ENCODE data around the gene CARMIL1.
A peak's percentile ranks its signal among the peaks of the same experiment; 100 is the strongest.

The CARMIL1 gene

DNA sequence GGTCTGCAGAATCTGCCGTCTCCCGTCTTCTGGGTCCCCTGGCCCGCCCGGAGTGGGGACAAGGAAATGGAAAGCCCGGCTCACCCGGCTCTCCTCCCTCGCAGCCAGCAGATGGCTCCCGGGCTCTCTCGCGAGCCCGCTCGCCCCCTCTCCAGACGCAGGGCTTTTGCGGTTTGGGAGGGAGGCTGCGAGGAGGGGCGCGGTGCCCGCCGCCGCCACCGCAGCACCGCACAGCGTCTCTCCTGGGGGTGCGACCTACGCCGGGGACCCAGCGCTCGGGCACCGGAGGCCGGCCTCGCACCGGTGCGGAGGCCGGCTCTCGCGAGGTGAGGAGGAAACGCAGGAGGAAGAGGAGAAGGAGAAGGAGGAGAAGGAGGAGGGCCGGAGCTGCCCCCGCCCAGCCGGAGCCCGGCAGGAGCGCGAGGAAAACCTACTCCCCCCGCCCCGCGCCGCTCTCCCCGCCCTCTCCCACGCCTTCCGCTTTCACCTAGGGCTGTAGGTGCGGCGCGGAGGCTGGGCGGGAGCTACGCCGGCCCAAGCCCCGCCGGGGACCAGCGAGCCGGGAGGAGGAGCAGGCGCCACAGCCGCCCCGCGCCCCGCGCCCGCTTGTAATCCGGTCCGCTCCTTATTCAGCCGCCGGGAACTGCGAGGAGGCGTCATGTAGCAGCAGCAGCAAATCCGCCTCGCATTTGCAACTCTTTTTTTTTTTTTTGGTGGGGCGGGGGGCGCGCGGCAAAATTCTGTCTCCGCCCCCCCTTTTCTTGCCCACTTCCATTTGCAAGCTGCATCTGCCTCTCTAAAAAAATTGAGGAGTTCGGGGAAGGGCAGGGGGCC, at the start of gene CARMIL1:
Gene CARMIL1 (plus strand): TSS at position 461 of the 834 bp plus-strand sequence. CDS start 422 bp downstream, outside the sequence.
- DNase-seq, result peak; percentile 50

- no peak for DNase-seq
Measured at GRCh38 chr6:25229671-25230321, 49.4 kb upstream of the CARMIL1 start.

DNA sequence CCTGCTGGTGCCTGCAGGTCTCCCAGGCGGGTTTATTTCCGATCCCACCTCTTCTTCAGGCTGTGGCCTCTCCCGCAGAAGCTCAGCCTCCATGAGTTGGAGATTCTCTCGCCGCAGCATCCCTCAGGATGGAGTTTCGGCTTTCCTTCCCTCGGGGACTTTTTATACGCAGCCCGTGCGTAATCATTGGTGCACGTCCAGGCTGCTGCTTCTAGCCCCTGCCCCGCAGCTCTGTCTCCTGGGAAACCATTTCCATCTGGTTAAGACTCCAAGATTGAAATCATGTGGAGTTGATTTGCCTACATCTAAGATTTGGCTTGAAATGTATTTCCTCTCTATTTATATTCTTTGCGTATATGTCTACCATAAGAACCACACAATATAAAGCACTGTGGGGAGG, 46.7 kb upstream of the CARMIL1 start:
- no peak for DNase-seq

GRCh38 chr6:25233226-25233625, 45.9 kb upstream of the CARMIL1 start:
- DNase-seq, result no peak

GRCh38 chr6:25237579-25237978, 41.6 kb upstream of the CARMIL1 start:
- no peak for DNase-seq

DNA sequence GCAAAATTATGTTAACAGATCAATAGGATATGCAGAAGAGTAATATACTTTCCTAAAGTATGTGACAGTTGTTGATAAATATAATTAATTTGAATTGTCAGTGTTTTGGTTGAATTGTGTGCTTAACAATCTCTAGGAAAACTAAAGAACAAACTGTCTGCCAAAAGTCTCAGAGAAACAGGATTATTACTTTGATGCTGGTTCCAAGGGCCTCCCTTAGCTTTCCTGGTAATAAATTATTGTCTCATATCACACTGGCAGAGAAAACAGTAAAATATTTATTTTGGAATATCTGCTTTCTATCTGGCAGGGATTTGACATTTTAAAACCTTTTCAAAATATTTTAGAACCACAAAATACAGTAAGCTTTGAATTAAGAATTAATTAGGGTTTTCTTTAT, 40.1 kb upstream of the CARMIL1 start:
- DNase-seq, result no peak

DNA sequence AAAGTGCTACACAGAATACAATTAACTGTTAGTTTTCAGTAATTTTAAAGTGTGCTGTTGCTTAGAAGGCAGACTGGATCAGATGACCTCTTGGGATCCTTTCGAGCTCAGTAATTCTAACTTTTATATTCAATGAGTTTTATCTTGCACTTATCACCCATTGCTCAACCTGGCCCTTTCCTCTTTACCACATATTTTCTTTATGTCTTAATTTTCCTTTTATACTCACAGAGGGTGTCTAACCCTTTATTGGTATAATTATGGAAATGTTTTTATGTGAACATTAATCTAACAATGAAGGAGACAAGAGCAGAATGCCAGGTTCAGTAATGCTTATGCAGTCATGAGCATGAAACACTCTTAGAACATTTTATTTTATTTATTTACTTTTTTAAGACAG, 39.7 kb upstream of the CARMIL1 start:
- no peak for DNase-seq

DNA sequence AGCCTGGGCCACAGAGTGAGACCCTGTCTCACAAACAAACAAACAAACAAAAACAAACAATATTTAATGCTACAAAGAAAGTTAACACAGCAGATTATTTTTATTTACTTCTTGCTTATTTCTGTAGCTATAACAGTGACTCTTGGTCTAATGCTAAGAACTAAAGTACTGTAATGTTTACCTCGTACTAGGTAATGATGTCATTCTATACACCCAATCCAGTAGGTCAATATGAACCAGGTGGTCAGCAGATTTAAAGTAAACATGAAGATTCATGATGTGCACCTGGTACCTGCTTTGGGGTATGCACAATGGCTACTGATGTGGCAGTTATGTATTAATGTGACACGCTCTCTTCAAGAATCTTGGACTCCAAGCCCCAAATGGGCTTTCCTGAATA, 36.6 kb upstream of the CARMIL1 start:
- no peak for DNase-seq

DNA sequence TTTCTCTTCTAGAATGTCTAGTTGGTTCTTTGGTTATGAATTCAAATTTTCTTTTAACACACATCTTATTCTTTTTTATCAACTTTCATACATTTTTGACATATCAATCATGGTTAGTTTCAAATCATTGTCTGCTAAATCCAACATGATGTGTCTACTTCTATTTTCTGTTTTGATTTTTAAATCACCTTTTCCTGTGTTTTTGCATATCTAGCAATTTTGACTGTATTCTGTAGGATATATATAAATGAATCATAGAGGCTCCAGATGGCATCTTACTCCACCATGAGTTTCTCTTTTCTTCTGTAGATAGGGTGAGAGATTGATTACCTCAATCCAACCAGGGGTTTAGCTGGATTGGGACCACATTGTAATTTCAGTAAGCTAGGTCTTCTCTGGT, 34.3 kb upstream of the CARMIL1 start:
- DNase-seq, result no peak

DNA sequence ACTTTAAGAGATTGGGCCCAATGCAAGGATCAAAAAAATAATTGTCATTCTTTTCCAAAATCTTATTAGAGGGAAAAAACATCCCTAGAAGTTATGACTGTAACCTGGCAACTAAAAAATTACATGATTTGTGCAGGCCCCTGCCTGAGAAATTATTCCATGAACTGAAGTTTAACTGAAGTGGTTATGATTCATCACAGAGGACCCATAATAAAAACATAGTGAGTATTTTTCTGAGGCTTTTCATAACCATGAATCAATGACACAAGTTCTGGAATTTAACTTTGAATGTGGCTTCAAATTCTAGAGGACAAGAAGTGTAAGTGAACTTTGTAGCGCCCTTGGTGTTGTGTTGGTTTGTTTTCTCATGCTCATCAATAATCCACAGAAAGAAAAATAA, 31.1 kb upstream of the CARMIL1 start:
- no peak for DNase-seq

GRCh38 chr6:25249133-25249532, 30.0 kb upstream of the CARMIL1 start:
- DNase-seq, result no peak

GRCh38 chr6:25250878-25251277, 28.3 kb upstream of the CARMIL1 start:
- DNase-seq, result no peak

- no peak for DNase-seq
Measured at GRCh38 chr6:25251426-25251825, 27.7 kb upstream of the CARMIL1 start.

- no peak for DNase-seq
Measured at GRCh38 chr6:25253351-25253750, 25.8 kb upstream of the CARMIL1 start.

- DNase-seq, result no peak
Measured at GRCh38 chr6:25254671-25255070, 24.5 kb upstream of the CARMIL1 start.

- DNase-seq, result no peak
Measured at GRCh38 chr6:25257686-25258348, 21.4 kb upstream of the CARMIL1 start.

GRCh38 chr6:25259756-25260155, 19.4 kb upstream of the CARMIL1 start:
- no peak for DNase-seq

DNA sequence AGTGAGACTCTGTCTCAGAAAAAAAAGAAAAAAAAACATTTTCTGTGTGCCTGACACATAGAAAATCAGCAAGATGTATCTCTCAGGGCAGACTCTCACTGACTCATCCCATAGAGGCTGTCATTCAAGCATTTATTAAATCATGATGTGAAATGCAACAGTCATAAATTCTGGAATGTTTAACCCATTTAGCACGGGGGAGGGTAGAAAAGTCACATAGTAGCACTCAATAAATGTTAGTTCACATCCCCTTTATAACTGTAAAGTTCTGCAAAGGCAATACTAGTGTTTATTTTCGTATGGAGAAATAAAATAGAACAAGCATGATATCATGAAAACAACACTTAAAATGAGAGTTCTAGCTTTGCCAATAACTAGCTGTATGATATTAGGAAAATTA, 15.5 kb upstream of the CARMIL1 start:
- no peak for DNase-seq

DNA sequence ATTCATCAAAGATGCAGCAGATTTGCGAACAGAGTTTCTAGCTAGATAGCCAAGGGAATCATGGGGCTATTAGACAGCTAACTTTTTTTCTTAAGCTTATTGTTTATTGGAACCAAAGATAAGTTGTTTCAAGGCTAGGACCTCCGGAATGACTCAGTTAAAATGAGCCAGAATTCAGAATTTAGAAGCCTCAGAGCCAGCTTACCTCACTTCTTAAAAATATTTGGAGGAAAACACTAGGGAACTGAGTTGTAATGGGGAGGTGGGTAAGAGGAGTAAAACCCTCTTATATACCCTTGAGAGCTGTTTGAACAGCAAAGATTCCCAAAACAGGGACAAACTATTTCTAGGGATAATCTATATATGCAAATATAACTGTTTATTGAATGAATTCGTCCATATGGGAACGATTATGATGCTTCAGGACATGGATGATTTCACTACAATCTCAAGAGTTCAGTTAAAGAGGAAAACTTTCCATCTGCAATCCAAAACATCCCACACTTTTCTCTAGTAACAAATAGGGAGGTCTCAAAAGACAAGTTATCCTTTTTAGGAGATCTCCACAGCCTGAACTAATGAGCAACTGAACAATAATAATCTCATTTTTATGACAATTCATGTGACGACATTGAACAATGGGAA, 12.6 kb upstream of the CARMIL1 start:
- no peak for DNase-seq

DNA sequence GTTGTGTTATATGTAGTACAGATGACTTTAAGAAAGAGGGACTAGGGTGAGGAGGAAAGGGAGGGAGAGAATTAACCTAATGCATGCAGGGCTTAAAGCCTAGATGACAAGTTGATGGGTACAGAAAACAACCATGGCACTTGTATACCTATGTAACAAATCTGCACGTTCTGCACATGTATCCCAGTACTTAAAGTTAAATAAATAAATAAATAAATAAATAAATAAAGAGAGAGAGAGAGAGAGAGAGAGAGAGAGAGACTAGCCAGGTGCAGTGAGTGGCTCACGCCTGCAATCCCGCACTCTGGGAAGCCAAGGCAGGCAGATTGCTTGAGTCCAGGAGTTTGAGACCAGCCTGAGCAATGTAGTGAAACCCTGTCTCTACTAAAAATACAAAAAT, 11.5 kb upstream of the CARMIL1 start:
- no peak for DNase-seq

- DNase-seq, result no peak
Measured at GRCh38 chr6:25270559-25270958, 8.6 kb upstream of the CARMIL1 start.

GRCh38 chr6:25275436-25275835, 3.7 kb upstream of the CARMIL1 start:
- no peak for DNase-seq

DNA sequence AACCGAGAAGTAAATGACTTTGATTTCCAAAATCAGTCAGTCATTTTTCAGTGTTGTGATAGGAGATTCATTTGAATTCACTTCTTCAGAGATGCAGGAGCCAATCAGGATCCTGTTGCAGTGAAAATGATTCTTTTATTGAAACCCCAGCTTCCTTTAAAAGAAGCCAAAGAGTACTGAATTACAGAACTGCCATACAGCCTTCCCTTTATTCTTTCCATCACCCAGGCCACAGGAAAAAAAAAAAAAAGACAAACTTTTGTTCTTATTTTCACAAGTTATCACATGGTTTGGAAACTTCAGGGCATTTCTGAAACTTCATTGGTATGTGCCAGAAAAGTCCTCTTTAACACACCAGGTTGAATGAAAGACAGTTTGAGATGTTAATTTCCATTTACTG, 1.8 kb upstream of the CARMIL1 start:
- DNase-seq, result no peak

GRCh38 chr6:25277857-25278256, 1.3 kb upstream of the CARMIL1 start:
- DNase-seq, result no peak
